ENCODE data around the gene YRDC.

YRDC gene

DNA sequence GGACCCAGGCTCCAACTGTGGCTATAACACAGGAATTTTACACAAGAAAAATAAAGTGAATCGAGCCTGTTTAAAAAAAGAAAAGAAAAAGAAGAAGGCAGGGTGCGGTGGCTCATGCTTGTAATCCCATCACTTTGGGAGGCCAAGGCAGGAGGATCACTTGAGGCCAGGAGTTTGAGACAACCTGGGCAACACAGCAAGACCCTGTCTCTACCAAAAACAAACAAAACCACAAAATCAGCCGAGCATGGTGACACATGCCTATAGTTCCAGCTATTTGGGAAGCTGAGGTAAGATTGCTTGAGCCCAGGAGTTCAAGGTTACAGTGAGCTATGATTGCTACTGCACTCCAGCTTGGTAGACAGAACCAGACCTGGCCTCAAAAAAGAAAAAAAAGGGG lies 33.6 kb upstream of the YRDC start:
- no peak overlapping the region for H3K4me3 ChIP-seq (ENCODE audit: low read length)
- peaks cover 47% of the 10 kb centered on the region for H3K36me3 ChIP-seq (ENCODE audit: control insufficient read depth, insufficient read depth, low read length, severe bottlenecking)

DNA sequence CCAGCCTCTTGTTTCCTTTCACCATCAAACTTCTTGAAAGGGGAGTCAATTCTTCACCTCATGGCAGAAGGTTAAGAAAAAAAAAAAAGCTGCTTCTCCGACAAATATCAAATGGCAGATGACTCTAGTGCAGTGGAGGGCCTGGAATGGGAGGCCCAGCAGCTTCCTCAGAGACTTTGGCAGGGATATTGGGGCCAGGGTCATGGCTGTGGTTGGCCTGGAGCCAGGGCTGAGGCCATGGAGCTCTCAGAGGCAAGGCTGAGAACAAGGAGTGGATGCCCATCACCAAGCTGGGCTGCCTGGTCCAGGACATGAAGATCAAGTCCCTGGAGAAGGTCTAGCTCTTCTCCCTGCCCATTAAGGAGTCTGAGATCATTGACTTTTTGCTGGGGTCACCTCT lies 32.7 kb upstream of the YRDC start:
- DNase-seq (ENCODE audit: low read depth), result no peak
- Histone ChIP-seq H3K27me3 (replicated peaks; ENCODE audit: control insufficient read depth, insufficient read depth, low read length) (no peaks in the 10 kb centered on the region), H3K36me3 (ENCODE audit: control insufficient read depth, insufficient read depth, low read length, severe bottlenecking) (peaks cover 52% of the 10 kb centered on the region), H3K4me3 (ENCODE audit: low read length) (no peak overlapping the region), H3K9ac (ENCODE audit: low read length) (no peak overlapping the region), H3K9me3 (ENCODE audit: control insufficient read depth, low read length) (no peaks in the 10 kb centered on the region), H3K4me1 (ENCODE audit: control insufficient read depth, insufficient read depth, low read length) (peaks cover 15% of the 10 kb centered on the region)

More for the DNA sequence above, 33.6 kb upstream of the YRDC start:
- no peaks in the 10 kb centered on the region for H3K27me3 ChIP-seq (replicated peaks; ENCODE audit: control insufficient read depth, insufficient read depth, low read length)
- H3K9ac ChIP-seq (ENCODE audit: low read length), result no peak overlapping the region
- no peaks in the 10 kb centered on the region for H3K9me3 ChIP-seq (ENCODE audit: control insufficient read depth, low read length)
- no peak for DNase-seq (ENCODE audit: low read depth)
- peaks cover 22% of the 10 kb centered on the region for H3K4me1 ChIP-seq (ENCODE audit: control insufficient read depth, insufficient read depth, low read length)

DNA sequence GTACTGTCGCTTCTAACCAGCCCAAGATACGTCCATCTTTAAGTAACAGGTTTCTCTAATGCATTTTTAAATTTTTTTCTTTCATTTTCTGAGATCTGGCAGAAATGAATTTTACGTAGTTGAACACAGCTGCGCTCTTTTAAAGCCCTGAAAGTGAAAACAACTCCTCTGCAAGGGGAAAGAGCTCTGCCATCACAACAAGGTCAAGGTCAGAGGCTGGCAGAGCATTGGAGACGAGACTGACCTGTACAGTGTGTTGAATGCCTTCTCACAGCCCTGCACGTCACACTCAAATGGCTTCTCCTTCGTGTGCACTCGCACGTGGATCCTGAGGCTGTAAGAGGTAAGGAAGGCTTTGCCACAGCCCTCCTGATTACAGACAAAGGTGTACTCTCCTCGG lies 31.7 kb upstream of the YRDC start:
- peaks cover 5% of the 10 kb centered on the region for H3K4me1 ChIP-seq (ENCODE audit: control insufficient read depth, insufficient read depth, low read length)
- no peaks in the 10 kb centered on the region for H3K27me3 ChIP-seq (replicated peaks; ENCODE audit: control insufficient read depth, insufficient read depth, low read length)
- H3K9ac ChIP-seq (ENCODE audit: low read length), result no peak overlapping the region
- H3K4me3 ChIP-seq (ENCODE audit: low read length), result no peak overlapping the region
- peaks cover 61% of the 10 kb centered on the region for H3K36me3 ChIP-seq (ENCODE audit: control insufficient read depth, insufficient read depth, low read length, severe bottlenecking)
- DNase-seq (ENCODE audit: low read depth), result no peak
- H3K9me3 ChIP-seq (ENCODE audit: control insufficient read depth, low read length), result no peaks in the 10 kb centered on the region

DNA sequence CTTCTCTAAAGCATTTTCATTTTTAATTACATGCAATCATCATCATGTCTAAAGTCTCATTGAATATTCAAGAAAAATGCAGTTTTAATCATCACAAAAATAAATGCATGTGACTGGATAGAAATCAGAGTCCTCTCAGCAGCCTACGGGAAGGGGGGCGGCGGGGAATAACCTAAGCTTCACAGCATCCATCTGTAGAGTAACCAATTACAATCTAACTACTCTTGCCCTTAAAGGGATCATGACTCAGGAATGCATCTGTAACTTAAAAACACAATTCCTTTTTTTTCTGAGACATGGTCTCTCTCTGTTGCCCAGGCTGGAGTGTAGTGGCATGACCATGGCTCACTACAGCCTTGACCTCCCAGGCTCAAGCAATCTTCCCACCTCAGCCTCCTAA lies 28.8 kb upstream of the YRDC start:
- peaks cover 79% of the 10 kb centered on the region for H3K36me3 ChIP-seq (ENCODE audit: control insufficient read depth, insufficient read depth, low read length, severe bottlenecking)
- DNase-seq (ENCODE audit: low read depth), result no peak
- no peaks in the 10 kb centered on the region for H3K27me3 ChIP-seq (replicated peaks; ENCODE audit: control insufficient read depth, insufficient read depth, low read length)
- H3K4me1 ChIP-seq (ENCODE audit: control insufficient read depth, insufficient read depth, low read length), result peaks cover 5% of the 10 kb centered on the region
- no peaks in the 10 kb centered on the region for H3K9me3 ChIP-seq (ENCODE audit: control insufficient read depth, low read length)
- H3K4me3 ChIP-seq (ENCODE audit: low read length), result no peak overlapping the region
- H3K9ac ChIP-seq (ENCODE audit: low read length), result no peak overlapping the region

DNA sequence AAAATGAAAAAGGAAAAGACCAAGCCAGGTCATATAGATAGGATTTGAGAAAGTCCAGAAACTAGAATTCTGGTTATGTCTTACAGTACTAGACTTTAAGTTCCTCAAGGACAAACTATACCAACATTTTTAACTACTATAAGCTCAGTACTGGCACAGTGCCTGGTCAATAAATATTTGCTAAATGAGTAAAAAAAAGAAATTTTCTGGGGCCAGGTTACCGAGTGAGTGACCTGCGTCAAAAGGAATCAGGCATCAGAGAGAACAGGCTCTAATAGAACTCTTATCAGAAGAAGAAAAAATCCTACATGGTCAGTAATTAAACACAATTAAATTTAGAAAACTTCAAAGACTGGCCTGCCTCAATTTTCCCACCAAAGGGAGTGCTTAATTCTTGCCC lies 23.8 kb upstream of the YRDC start:
- H3K4me1 ChIP-seq (ENCODE audit: control insufficient read depth, insufficient read depth, low read length), result no peaks in the 10 kb centered on the region
- H3K9ac ChIP-seq (ENCODE audit: low read length), result no peak overlapping the region
- peaks cover 78% of the 10 kb centered on the region for H3K36me3 ChIP-seq (ENCODE audit: control insufficient read depth, insufficient read depth, low read length, severe bottlenecking)
- H3K4me3 ChIP-seq (ENCODE audit: low read length), result no peak overlapping the region
- H3K27me3 ChIP-seq (replicated peaks; ENCODE audit: control insufficient read depth, insufficient read depth, low read length), result no peaks in the 10 kb centered on the region
- DNase-seq (ENCODE audit: low read depth), result no peak
- no peaks in the 10 kb centered on the region for H3K9me3 ChIP-seq (ENCODE audit: control insufficient read depth, low read length)

DNA sequence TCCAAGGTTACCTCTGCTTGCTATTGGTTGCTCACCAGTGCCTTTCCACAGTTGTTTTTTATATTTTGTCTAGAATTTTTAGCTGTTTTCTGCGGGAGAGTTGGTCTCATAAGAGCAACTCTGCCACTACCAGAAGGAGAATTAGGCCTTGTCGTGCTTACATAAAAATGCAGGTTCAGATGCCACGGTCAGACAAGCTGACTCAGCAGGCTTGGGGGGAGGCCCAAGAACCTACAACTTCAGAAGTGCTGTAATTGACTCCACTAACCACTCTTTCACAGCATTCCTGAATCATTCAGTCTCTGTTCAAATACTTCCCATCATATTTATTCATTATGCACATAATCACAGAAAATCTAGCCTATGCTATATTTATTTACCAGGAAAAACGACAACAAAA lies 23.1 kb upstream of the YRDC start:
- H3K4me1 ChIP-seq (ENCODE audit: control insufficient read depth, insufficient read depth, low read length), result no peaks in the 10 kb centered on the region
- no peak overlapping the region for H3K4me3 ChIP-seq (ENCODE audit: low read length)
- no peak for DNase-seq (ENCODE audit: low read depth)
- no peaks in the 10 kb centered on the region for H3K9me3 ChIP-seq (ENCODE audit: control insufficient read depth, low read length)
- H3K36me3 ChIP-seq (ENCODE audit: control insufficient read depth, insufficient read depth, low read length, severe bottlenecking), result peaks cover 71% of the 10 kb centered on the region
- H3K9ac ChIP-seq (ENCODE audit: low read length), result no peak overlapping the region
- no peaks in the 10 kb centered on the region for H3K27me3 ChIP-seq (replicated peaks; ENCODE audit: control insufficient read depth, insufficient read depth, low read length)

DNA sequence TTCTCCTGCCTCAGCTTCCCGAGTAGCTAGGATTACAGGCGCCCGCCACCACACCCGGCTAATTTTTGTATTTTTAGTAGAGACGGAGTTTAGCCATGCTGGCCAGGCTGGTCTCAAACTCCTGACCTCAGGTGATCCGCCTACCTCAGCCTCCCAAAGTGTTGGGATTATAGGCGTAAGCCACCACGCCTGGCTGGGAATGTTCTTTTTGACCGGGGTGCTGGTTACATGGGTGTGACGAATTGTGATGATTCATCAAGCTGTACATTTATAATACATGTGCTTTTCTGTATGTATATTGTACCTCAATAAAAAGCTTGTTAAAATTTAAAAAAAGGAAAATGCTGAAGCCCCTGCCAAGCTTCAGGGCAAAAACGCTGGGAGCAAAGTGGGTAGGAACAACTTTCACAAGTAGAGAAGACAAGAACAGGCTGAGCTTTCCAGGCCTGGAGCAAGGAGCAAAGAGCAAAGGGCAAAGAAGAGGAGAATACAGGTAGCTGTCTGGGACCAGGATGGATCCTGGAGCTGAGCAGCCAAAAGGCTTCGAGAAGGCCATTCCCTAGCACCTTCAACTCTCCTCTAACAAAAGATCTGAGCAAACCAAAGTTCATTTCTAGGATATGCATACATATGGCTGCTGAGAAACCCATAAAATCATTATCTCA lies 20.5 kb upstream of the YRDC start:
- Histone ChIP-seq H3K9me3 (ENCODE audit: control insufficient read depth, low read length) (no peaks in the 10 kb centered on the region), H3K4me1 (ENCODE audit: control insufficient read depth, insufficient read depth, low read length) (no peaks in the 10 kb centered on the region), H3K36me3 (ENCODE audit: control insufficient read depth, insufficient read depth, low read length, severe bottlenecking) (peaks cover 63% of the 10 kb centered on the region), H3K4me3 (ENCODE audit: low read length) (no peak overlapping the region), H3K27me3 (replicated peaks; ENCODE audit: control insufficient read depth, insufficient read depth, low read length) (no peaks in the 10 kb centered on the region), H3K9ac (ENCODE audit: low read length) (no peak overlapping the region)
- DNase-seq (ENCODE audit: low read depth), result no peak

DNA sequence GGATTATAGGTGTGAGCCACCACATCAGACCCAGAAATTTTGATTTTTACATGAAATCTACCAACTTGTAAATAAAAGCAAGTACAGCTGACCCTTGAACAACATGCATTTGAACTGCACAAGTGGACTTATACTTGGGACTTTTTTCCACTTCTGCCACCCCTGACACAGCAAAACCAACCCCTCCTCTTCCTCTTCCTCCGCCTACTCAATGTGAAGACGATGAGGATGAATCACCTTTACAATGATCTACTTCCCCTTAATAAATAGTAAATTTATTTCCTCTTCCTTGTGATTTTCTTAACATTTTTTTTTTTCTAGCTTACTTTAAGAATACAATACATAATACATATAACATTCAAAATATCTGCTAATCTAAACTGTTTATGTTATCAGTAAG lies 17.5 kb upstream of the YRDC start:
- Histone ChIP-seq H3K4me1 (ENCODE audit: control insufficient read depth, insufficient read depth, low read length) (no peaks in the 10 kb centered on the region), H3K36me3 (ENCODE audit: control insufficient read depth, insufficient read depth, low read length, severe bottlenecking) (peaks cover 68% of the 10 kb centered on the region), H3K9me3 (ENCODE audit: control insufficient read depth, low read length) (no peaks in the 10 kb centered on the region), H3K27me3 (replicated peaks; ENCODE audit: control insufficient read depth, insufficient read depth, low read length) (no peaks in the 10 kb centered on the region), H3K4me3 (ENCODE audit: low read length) (no peak overlapping the region), H3K9ac (ENCODE audit: low read length) (no peak overlapping the region)
- no peak for DNase-seq (ENCODE audit: low read depth)

DNA sequence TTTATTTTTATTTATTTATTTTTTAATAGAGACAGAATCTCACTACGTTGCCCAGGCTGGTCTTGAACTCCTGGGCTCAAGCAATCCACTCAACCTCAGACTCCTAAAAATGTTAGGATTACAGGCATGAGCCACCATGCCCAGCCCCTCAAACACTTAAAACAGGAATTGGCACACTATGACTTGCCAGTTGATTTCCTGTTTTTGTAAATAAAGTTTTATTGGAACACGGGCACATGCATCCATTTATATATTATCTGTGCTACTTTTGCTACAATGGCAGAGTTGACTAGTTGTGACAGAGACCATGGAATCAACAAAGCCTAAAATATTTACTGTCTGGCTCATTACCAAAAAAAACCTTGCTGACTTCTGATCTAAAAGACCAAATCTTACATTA lies 16.0 kb upstream of the YRDC start:
- no peak overlapping the region for H3K4me3 ChIP-seq (ENCODE audit: low read length)
- peaks cover 72% of the 10 kb centered on the region for H3K36me3 ChIP-seq (ENCODE audit: control insufficient read depth, insufficient read depth, low read length, severe bottlenecking)

DNA sequence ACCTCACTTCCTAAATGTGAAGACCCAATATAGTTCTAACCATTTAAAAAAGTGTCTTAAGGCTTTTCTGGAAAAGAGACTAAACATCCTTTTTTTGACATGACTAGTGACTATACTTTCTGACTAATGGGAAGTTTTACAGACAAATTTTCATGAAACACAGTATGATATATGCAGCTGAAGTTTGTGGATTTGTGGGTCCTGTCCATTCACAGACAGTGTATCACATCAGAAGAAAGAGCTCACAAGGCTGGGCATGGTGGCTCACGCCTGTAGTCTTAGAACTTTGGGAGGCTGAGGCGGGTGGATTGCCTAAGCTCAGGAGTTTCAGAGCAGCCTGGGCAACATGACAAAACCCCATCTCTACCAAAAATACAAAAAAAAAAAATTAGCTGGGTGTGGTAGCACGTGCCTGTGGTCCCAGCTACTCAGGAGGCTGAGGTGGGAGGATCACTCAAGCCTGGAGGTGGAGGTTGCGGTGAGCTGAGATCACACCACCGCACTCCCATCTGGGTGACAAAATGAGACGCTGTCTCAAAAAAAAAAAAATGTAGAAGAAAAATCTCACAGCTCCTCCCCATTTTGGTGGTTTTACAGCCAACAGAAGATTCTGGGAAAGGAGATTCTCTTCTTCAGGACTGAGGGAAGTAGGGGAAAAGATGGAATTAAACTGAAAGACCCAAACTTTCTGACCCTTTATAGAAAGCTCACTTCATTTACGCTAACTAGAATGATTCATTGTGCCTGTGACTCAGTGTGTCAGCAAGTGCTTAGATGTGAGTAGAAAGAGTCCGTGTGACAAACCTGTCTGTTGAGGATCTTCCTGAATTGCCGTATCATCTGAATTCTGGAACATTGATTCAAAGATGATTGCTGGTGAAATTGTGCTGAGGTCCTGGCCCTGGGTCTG lies 15.2 kb upstream of the YRDC start:
- no peak for DNase-seq (ENCODE audit: low read depth)
- Histone ChIP-seq H3K36me3 (ENCODE audit: control insufficient read depth, insufficient read depth, low read length, severe bottlenecking) (peaks cover 64% of the 10 kb centered on the region), H3K4me3 (ENCODE audit: low read length) (no peak overlapping the region), H3K9me3 (ENCODE audit: control insufficient read depth, low read length) (no peaks in the 10 kb centered on the region), H3K4me1 (ENCODE audit: control insufficient read depth, insufficient read depth, low read length) (no peaks in the 10 kb centered on the region), H3K27me3 (replicated peaks; ENCODE audit: control insufficient read depth, insufficient read depth, low read length) (no peaks in the 10 kb centered on the region), H3K9ac (ENCODE audit: low read length) (no peak overlapping the region)

More for the DNA sequence above, 16.0 kb upstream of the YRDC start:
- no peaks in the 10 kb centered on the region for H3K27me3 ChIP-seq (replicated peaks; ENCODE audit: control insufficient read depth, insufficient read depth, low read length)
- H3K9ac ChIP-seq (ENCODE audit: low read length), result no peak overlapping the region
- H3K4me1 ChIP-seq (ENCODE audit: control insufficient read depth, insufficient read depth, low read length), result no peaks in the 10 kb centered on the region
- no peak for DNase-seq (ENCODE audit: low read depth)
- no peaks in the 10 kb centered on the region for H3K9me3 ChIP-seq (ENCODE audit: control insufficient read depth, low read length)

DNA sequence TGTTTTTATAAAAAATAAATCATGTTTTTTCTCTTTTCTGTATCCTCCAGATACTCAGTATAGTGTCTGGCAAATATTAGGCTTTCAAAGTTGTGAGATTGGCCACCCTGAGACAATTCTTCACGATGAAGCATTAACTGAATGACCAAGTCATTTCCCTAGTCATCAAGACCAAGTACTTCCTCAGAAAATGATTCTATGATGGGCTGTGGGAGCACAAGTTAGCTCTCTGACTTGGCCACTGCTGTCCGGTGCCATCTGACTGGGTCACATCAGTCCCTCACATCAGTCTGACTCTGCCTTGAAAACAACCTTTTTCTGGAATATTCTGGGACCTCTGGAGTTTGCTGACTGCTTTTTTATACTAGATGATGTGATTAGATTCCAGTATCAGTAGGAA lies 13.5 kb upstream of the YRDC start:
- Histone ChIP-seq H3K27me3 (replicated peaks; ENCODE audit: control insufficient read depth, insufficient read depth, low read length) (no peaks in the 10 kb centered on the region), H3K9me3 (ENCODE audit: control insufficient read depth, low read length) (no peaks in the 10 kb centered on the region), H3K4me1 (ENCODE audit: control insufficient read depth, insufficient read depth, low read length) (peaks cover 7% of the 10 kb centered on the region), H3K36me3 (ENCODE audit: control insufficient read depth, insufficient read depth, low read length, severe bottlenecking) (peaks cover 74% of the 10 kb centered on the region), H3K4me3 (ENCODE audit: low read length) (no peak overlapping the region), H3K9ac (ENCODE audit: low read length) (no peak overlapping the region)
- DNase-seq (ENCODE audit: low read depth), result no peak
